ENCODE data around the gene MYL3.

Gene MYL3

DNA sequence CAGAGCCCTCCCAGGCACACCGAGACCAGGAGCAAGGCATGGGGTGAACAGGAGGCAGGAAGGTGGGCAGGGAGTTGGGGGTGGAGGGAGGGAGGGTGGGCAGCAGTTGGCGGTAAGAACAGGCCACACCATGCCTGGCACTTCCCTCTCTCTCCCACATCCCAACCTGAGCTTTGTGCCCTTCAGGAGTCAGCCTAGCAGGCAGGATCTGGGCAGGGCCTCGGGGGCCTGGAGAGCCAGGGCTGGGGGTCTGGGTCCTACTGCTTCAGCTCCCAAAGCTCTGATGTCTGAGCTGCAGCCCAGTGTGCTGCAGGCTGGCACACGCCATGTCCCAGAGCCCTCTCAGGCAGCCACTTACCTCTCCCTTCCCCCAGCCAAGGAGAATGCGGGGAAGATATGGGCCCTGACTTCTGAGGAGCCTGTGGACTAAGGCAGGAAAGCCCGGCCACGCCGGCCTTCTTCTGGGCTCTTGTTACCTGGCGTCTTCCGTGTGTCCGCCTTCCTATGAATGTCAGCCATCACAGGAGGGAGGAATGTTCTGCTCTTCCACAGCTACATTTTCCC lies 2.9 kb upstream of the MYL3 start:
- no peak for DNase-seq (ENCODE audit: extremely low read depth in 1 of 2, low read depth in 1 of 2)

DNA sequence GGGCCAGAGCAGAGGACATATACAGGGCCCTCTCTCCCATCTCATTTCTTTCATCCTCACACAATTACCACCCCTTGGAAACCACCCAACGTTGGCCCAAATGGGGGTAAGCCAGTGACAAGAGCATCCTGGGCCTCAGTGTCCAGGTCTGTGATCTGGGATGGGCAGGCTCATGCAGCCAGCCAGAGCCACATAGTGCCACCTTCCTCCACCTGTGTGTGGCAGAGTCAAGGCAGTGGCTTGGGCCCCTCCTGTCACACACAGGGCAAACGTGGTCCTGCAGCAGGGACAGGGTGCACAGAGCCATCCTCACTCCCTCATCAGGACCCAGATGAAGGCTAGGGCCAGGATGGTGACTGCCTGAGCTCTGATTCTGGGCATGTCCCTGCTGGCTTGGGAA lies 2.3 kb upstream of the MYL3 start:
- DNase-seq (ENCODE audit: extremely low read depth in 1 of 2, low read depth in 1 of 2): no peak

DNA sequence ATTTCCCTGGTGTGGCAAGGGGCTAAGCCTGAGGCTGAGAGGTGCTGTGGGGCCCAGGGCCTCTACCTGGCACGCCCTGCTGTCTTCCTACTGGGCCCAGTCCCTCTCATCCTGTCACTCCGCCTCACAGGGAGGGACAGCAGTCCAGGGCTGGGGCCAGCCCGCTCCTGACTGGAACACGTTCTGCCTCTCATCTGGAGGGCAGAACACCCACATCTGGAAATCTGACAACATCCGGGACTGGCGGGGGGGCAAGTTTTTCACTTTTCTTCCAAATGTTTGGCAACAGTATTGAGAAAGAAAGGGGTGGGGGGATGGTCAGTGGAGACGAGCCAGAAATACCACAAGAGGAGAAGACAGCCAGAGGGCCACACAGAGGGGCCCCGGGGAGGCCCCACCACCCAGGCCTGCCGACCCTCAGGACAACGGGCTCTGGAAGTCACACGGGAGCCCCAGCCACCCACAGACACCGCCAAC lies 1.8 kb upstream of the MYL3 start:
- no peak for DNase-seq (ENCODE audit: extremely low read depth in 1 of 2, low read depth in 1 of 2)

DNA sequence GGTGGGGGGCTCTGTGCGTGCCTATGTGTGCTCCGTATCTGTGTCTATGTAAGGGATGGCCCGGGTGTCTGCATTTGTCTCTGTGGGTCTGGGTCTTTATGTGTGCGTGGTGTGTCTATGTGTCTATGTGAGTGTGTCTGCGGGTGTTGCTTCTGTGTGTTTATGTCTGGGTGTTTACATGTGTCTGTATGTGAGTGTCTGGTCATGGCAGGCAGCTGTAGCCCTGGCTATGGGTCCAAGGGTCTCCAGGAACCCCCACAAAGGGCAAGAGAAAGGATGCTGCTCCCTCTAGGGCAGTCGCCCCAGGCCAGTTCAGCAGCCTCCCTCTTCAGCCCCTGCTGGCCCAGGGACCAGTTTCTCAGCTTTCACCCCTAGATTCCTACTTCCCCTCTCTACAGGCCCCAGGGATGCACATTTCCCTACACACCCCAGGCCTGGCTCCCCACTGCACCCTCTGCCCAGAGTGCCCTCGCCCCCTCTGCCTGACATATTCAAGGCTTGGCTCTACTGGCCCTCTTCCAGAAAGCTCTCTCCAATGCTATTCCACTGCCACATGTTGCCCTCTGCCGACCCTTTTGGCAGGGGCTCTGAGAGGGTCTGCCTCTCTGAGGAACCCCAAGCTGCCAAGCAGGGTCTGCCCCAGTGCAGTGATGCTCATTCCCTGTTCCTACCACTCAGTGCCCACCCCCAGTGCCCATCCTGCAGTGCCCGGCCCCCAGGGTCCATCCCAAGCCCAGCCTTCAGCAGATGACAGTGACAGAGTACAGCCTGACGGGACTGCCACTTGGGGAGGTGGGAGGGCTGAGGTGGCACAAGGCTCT lies 1.0 kb upstream of the MYL3 start:
- no peak for DNase-seq (ENCODE audit: extremely low read depth in 1 of 2, low read depth in 1 of 2)

DNA sequence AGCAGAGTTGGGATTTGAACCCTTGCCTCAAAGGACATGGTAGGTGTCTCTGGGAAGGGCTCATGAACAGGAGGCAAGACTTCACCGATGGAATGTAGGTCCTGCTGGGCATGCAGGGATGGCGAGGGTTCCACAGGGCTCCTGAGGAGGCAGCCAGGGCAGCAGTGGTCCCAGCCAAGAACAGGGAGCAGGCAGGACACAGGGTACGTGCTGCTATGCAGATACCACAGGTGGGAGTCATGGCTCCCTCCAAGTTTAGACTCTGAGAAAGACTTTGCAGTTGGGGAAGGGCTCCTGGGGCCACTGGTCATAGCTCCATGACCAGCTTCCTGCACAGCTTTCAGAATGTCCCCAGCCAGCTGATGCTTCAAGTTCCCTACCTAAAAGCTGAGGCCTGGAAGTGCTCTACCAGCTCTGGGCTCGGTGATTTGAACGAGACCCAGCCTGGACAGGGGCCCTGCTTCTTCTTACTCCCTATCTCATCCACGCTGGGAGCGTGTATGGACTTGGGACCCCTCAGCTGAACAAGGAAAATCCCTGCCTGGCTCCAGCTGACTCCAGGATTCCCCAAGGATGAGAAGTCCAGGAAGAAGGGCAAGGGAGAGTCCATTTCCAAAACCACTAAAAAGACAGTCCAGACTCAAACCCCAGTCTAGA lies 747 bp downstream of the MYL3 start:
- no peak for DNase-seq (ENCODE audit: extremely low read depth in 1 of 2, low read depth in 1 of 2)

DNA sequence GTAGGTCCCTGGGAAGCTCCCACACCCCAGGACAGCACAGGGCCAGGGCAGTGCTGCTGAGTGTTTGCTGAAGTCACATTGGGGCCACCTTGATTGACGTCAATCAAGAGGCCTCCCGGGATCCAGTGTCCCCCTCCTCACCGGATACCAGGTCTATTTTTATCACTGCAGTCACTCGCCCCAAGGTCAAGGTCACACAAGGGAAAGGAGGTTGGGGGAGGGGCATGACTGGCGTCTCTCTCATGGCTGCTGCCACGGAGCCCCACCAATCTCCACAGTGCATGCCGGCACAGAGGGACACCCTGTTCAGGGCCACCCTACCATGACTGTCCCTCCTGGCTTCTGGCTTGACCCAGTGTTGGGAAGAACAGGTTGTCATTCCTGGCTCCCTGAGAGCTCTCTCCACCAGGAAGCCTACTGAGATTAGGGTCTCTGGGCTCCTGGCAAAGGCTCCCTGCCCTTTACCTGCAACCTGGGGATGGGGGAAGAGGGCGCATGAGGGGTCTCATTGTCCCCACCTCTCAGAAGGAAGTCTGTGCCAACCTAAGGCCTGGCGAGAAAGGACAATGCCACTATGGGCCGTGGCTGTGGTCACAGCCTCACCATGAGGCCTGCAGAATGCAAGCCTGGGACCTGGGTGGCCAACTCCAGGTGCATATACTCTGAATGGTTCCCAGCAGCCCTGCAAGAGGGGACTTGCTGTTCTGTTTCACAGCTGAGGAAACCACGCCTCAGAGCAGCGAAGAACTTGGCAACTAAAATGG lies 1.5 kb downstream of the MYL3 start:
- no peak for DNase-seq (ENCODE audit: extremely low read depth in 1 of 2, low read depth in 1 of 2)

DNA sequence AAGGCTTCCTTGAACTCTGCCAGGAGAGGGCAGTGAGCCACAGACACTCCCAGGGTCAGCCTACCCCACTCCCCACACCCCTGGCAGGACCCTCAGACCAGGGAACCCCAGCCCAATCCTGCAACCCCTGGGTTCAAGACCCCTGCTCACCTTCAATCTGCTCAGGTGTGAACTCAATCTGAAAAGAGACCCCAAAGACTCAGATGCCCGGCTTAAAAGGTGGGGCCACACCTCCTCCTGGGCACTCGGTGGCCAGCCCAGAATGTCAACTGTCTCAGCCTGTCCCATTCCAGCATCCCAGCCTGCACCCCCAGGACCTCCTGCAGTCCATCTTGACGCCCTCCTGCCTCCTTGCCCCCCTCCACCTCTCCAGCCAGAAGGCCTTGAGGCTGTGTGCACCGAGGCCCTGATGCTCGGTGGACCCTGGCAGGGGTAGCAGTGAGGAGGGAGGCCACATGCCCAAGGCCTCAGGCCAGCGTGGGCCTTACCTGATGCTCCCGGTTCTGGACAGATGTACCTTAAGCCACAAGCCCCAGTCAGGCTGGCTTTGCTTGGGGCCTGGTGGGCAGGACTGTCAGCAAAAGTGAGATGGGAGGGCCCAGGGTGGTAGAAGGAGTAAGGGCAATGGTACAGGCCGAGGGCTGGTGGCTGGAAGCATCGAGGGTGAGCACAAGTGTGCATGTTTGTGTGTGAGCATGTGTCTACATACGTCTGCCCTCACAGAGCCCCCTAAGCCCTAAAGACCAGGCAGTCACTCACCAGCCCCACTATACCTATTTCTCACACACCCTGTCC lies 2.2 kb downstream of the MYL3 start:
- DNase-seq (ENCODE audit: extremely low read depth in 1 of 2, low read depth in 1 of 2): no peak

DNA sequence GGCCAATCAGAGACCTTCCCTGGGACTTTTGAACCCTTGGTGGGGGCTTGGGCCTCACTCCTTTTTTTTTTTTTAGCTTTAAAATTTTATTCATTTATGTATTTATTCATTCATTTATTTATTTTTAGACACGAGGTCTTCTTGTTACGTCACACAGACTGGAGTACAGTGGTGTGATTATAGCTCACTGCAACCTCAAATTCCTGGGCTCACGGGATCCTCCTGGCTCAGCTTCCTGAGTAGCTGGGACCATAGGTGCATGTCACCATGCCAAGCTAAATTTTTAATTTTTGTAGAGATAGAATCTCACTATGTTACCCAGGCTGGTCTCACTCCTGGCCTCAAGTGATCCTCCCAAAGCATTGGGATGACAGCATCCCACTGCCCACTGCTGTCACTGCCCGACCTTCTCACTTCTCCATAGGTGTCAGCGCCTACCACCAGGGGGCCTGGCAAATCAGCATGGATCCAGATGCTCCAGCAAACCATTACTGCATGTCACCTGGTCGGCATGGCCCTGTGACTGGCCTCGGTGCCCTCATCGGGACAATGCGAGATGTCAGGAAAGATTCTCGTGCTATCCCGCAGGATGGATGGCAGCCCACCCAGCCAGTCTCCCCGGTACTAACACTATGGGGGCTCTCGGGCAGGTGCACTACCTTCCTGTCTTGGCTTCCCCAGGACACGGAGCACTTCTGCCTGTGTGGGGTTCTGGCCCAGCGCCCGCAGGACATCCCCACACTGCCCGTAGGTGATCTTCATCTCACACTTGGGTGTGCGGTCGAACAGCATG lies 3.0 kb downstream of the MYL3 start:
- no peak for DNase-seq (ENCODE audit: extremely low read depth in 1 of 2, low read depth in 1 of 2)

DNA sequence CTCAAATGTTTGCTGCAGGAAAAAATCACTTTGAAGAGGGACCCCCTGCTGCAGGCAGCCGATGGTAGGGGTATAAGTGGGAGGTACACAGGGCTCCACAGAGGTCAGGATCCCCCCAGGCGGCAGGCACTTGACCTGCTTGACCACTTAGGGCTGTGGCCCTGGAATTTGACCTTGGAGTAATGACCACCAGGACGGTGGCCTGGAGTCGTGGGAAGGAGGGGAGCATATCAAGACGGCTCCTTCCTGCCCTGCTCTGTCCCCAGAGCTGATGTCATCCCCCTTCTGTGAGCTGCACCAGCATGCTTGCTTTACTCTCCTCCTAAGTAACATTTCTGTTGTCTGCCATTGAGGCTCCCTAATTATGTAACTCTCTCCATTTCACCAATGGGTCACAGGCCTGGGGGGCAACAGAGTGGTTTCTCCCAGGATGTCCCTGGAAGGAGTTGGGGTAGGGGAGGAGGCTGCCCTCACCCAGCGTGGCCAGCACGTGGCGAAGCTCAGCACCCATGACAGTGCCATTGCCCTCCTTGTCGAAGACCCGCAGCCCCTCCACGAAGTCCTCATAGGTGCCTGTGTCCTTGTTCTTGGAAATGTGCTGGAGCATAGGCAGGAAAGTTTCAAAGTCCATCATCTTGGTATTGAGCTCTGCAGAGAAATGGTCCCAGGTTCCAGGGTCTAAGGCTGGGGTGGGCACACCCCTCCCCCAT lies 4.1 kb downstream of the MYL3 start:
- no peak for DNase-seq (ENCODE audit: extremely low read depth in 1 of 2, low read depth in 1 of 2)

DNA sequence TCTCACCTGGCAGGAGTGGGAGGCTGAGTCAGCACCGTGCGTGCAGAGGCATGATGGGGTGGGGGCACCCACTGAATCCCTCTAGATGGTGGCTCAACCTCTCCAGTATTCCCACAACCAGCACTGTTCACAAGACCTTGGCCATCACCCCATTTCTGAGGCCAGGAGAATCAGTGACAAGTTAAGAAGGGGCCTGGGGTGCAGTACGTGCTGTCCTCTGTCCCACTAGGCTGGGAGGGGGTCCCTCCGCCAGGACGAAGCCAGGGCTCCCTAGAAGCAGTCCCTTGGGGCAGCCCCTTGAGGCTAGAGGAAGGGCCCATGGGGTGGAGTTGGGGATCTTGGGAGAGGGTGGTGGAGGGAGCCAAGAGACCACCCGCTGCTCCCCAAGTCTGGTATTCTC lies 4.8 kb downstream of the MYL3 start:
- DNase-seq (ENCODE audit: extremely low read depth in 1 of 2, low read depth in 1 of 2): no peak

DNA sequence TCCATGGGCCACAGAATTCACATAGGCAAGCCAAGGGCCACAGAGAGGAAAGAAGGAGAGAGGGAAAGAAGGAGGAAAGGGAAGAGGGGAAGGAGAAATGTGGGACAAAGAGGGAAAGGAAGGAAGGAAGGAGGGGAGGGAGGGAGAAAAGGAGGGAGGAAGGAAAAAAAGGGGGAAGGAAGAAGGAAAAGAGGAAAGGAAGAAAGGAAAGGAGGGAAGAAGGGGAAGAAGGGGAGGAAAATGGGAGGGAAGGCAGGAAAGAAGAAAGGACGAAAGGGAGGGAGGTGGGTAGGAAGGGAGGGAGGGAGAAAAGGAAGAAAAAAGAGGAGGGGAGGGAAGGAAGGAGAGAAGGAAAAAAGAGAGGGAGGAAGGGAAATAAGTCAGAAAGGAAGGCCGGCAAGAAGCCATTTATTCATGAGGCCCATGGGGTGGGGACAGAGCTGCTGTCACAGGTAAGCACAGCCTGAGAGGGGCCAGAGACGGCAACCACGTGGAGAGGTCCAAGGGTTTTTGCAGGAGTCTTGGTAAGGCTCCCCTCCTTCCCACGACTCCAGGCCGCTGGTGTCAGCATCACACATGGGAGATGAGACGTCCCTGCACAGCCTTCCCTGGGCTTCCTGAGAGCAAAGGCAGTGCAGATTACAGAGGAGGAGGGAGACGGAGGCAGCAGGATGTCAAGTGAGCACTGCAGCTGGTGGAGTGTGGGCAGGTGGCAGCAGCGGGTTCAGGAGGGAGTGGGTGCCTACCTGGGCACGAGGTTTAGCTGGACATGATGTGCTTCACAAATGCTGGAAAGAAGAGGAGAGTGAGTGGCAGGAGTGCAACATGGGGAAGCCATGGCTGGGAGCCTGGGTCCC lies 5.5 kb downstream of the MYL3 start:
- no peak for DNase-seq (ENCODE audit: extremely low read depth in 1 of 2, low read depth in 1 of 2)

DNA sequence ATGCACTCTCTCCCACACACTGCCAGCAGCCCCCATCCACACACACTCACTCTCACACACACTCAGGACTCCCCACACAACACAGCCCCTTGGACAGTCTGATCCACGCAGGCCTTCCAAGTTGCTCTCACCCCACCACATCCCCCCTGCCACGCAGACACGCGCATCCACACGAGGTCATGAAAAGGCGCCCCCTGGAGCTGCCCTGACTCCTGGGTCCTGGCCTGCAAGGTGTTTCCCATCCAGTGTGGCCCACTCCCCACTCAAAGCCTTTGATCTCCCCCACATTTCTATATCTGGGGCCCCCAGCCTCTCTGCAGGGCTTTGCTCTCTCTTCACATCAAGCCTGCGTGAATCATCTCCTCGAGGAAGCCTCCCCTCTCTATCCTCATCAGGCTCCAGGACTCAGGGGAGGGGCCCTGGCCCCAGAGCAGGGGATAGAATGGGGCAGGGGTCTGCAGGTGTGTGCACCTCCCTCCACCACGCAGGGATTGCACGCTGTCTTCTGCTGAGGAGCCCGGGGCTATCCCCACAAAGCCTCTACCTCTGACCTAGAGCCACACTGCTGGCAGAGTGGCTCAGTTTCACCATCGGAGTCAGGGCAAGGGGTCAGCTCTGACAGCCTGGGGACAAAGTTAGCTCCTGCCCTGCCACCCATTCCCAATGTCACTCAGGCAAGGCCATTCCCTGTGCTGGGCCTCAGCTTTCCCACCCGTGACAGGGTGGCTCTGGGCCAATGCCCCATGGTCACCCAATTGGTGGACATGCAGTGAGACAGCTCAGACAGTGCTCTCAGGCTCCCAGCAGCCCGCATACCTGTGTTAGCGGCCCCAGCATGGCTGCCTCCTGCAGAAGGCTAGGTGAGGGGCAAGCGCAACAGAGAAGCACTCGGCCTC lies 6.4 kb downstream of the MYL3 start:
- DNase-seq (ENCODE audit: extremely low read depth in 1 of 2, low read depth in 1 of 2): no peak

DNA sequence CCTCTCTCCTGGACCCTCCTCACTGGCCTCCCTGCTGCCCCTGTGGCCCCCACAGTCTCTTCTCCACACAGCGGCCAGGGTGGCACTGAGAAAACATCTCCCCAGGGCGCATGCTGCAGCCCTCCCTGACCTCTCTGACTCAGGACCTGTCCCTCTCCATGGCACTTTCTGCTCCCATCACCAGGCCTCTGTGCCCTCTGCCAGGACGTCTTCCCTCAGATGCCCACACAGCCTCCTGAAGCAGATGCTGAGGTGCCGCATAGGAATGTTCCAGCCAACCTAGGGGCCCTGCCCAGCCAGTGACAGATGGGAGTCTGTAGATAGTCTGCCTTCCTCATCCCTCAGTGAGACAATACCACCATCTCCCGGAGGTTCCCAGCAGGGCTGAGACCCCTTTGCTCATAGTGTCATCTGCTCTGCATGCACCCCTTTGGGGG lies 8.7 kb downstream of the MYL3 start:
- DNase-seq (ENCODE audit: extremely low read depth in 1 of 2, low read depth in 1 of 2): no peak

DNA sequence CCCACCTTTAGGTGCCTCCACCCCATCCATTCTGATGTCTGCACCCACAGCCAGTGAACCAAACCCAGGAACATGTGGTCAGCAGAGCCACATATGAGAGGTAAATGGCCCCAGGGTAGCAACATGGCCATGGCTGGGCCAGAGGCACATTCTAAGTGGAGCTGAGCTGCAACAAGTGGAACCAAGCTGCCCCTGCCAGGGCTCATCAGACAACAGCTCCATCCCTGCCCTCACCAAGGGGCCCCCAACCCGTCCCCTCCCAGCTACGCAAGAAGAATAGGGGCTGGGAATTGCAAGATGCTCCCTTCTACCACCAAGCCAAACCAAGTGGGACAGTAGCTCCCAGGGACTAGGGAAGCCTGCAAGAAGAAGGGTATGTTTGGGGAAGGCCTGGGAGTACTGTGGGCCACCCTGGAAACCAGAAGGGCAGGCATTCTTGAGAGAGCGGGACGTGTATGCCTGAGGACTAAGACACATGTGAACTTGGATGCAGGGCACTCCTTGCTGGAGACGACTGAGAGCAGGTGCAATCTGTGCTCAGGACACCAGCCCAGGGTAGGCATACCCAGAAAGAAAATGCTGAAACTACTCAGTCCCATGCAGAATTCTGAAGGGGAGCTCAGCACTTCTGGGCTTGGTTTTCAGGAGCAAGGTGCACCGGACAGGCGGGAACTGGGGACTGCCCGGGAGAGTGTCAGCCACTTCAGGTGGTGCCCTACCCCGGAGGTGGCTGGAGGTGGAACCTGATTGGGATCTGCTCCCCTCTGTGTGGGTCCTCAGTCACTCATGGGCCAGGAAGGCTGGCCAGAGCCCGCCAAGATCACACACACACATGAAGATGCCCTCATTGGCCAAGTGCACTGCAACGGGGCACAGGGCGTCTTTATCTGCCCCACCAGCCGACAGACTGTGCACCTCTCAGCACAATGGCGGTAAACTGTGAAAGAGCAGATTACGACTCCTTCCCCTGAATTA lies 9.5 kb downstream of the MYL3 start:
- no peak for DNase-seq (ENCODE audit: extremely low read depth in 1 of 2, low read depth in 1 of 2)

DNA sequence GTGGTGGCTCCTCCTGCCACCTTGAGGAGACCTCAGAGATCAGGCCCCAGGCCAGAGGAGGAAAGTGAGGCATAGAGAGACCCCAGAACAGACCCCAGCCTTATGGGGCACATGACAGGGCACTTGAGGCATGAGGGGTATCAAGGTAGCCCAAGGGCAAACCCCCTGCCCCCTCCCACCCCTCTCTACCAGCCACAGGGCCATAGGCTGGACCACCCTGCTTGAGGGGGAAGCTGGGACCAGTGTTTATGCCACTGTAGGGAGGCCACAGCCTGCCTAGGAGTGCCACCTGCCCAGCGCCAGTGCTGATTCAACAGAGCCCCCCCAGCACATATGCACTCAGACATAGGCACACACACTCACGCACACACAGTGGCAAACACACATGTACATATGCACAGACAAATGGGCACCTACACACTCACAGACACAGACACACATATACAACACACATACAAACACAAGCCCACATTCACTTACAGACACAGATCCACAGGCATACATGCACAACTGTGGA lies 10.3 kb downstream of the MYL3 start:
- no peak for DNase-seq (ENCODE audit: extremely low read depth in 1 of 2, low read depth in 1 of 2)

DNA sequence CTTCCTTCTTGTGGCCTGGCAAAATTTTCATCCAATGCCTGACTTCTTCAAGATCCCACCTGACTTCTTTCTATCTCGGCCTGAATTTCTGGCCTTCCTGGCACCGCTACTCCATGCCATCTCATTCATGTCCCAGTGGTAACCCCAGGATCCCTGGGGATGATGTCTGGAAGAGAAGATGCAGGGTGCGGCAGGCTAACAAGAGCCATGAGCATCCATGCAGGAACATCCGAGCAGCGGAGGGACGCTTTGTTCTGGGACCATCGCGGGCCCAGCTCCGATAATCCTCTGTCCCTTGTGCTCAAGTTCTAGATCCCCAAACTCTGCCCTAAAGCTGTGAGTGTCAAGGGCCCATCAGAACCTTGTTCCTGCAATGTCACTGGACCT lies 10.9 kb downstream of the MYL3 start:
- no peak for DNase-seq (ENCODE audit: extremely low read depth in 1 of 2, low read depth in 1 of 2)
